Stimulated activated naive B cell treated with anti-CD40 and anti-IgM and Interleukin-4, amounts not matched to agents 10 μg/mL and 1 μg/mL and 100 μg/mL, for 72 hours (primary cell): ENCODE data around the gene PARD3.

Experiments
- ATAC-seq, 2 donors: fragments of 150-1000 bp; cut with Tn5 transposase; replicated peaks; 2 replicates each; pipeline ENCODE4 v1.10.0; 2021; ENCODE audit warnings: moderate library complexity in 1 of 2
- DNase-seq: peaks from one replicate; pipeline ENCODE4 v3.0.0; 2021
- H3K27ac Mint-ChIP-seq: one replicate; pipeline ENCODE4 v1.8.0; 2022; ENCODE audit warnings: mild to moderate bottlenecking, mixed read lengths
- H3K27me3 Mint-ChIP-seq, 2 donors: one replicate each; pipeline ENCODE4 v1.8.0; 2022; ENCODE audit warnings: mixed read lengths in 2 of 2
- H3K36me3 Mint-ChIP-seq, 2 donors: one replicate each; pipeline ENCODE4 v1.8.0; 2022; ENCODE audit warnings: mixed read lengths in 2 of 2, mild to moderate bottlenecking in 1 of 2
- H3K4me1 Mint-ChIP-seq, 2 donors: one replicate each; pipeline ENCODE4 v1.8.0; 2022; ENCODE audit warnings: mixed read lengths in 2 of 2, mild to moderate bottlenecking in 1 of 2
- H3K4me3 Mint-ChIP-seq, 2 donors: one replicate each; pipeline ENCODE4 v1.8.0; 2022; ENCODE audit warnings: mild to moderate bottlenecking in 2 of 2, mixed read lengths in 2 of 2, moderate library complexity in 1 of 2
- H3K9me3 Mint-ChIP-seq, 2 donors: one replicate each; pipeline ENCODE4 v1.8.0; 2022; ENCODE audit warnings: mixed read lengths in 2 of 2, mild to moderate bottlenecking in 1 of 2

The PARD3 gene

DNA sequence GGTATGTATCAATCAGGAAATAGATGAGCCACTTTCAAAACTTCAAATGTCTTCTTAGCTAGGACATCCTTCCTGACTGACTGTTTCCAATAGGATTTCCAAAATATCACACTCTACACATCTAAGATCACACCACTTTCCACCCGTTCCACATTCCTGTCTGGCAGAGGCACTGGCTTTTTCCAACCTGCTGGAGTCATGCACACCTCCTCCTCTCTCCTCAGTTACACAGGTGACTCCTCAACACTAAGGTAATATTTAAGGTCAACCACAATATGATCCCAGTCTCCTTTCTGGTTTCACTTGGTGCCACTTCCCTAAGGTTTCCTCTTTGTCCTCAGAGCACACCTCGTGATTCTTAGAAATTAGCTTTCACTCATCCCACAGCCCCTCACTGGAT lies 196.5 kb downstream of the PARD3 start:
- Mint-ChIP-seq H3K9me3 (no peaks in the 10 kb centered on the region), H3K36me3 (no peaks in the 10 kb centered on the region), H3K4me1 (no peaks in the 10 kb centered on the region), H3K4me3 (no peak overlapping the region), H3K27ac (no peak overlapping the region), H3K27me3 (no peaks in the 10 kb centered on the region)
- ATAC-seq = no peak
- no peak for DNase-seq

- no peak overlapping the region for H3K4me3 Mint-ChIP-seq
- H3K4me1 Mint-ChIP-seq = no peaks in the 10 kb centered on the region
- no peaks in the 10 kb centered on the region for H3K27me3 Mint-ChIP-seq
- no peak overlapping the region for H3K27ac Mint-ChIP-seq
- ATAC-seq = no peak
- DNase-seq = no peak
- H3K36me3 Mint-ChIP-seq = no peaks in the 10 kb centered on the region
- no peaks in the 10 kb centered on the region for H3K9me3 Mint-ChIP-seq
These were observed 199.3 kb downstream of the PARD3 start for GRCh38 chr10:34615770-34616169.

DNA sequence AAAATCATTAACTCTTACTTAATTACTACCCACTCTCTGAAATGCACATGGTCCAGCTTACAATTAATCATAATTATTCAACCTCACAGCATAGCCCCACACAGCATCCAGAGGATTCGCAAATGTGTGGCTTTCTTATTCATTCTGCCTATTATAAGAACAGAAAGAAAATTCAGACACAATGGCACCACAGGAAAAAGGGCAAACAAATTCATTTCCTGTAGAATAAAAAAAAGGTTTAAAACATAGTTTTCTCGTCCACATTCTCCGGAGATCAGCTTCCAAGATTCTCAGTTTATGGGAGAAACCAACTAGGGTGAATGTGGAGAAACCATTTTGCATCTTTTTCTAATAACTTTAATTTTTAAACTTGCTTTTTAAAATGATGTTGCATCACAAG lies 201.6 kb downstream of the PARD3 start:
- no peaks in the 10 kb centered on the region for H3K4me1 Mint-ChIP-seq
- no peaks in the 10 kb centered on the region for H3K27me3 Mint-ChIP-seq
- no peak overlapping the region for H3K27ac Mint-ChIP-seq
- no peak for DNase-seq
- no peak for ATAC-seq
- H3K36me3 Mint-ChIP-seq = no peaks in the 10 kb centered on the region
- H3K9me3 Mint-ChIP-seq = no peaks in the 10 kb centered on the region
- no peak overlapping the region for H3K4me3 Mint-ChIP-seq

- H3K27ac Mint-ChIP-seq = no peak overlapping the region
- H3K4me1 Mint-ChIP-seq = no peaks in the 10 kb centered on the region
- H3K27me3 Mint-ChIP-seq = no peaks in the 10 kb centered on the region
- no peak for DNase-seq
- no peak for ATAC-seq
- H3K36me3 Mint-ChIP-seq = no peaks in the 10 kb centered on the region
- no peaks in the 10 kb centered on the region for H3K9me3 Mint-ChIP-seq
- no peak overlapping the region for H3K4me3 Mint-ChIP-seq
These were observed 202.2 kb downstream of the PARD3 start for GRCh38 chr10:34612938-34613337.

DNA sequence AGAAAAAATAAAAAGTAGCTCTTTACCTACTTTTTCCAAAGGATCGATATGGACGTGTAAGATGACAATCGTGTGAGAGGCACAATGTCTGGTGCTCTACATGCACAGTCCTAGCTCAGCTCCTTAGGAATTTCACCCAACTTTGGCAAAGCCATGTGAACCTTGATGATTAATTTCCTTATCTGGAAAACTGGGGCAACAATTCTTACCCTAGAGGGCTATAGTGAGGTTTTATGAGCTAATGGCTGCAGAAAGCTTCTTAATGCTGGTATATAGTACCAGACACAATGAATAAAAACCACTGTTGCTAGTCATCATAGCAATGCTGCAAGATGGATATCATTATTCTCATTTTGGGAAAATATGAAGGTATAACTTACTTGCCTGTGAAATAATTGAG lies 202.7 kb downstream of the PARD3 start:
- H3K27ac Mint-ChIP-seq = no peak overlapping the region
- no peaks in the 10 kb centered on the region for H3K27me3 Mint-ChIP-seq
- no peaks in the 10 kb centered on the region for H3K4me1 Mint-ChIP-seq
- no peaks in the 10 kb centered on the region for H3K9me3 Mint-ChIP-seq
- DNase-seq (no peak), ATAC-seq (no peak)
- H3K36me3 Mint-ChIP-seq = no peaks in the 10 kb centered on the region
- H3K4me3 Mint-ChIP-seq = no peak overlapping the region

DNA sequence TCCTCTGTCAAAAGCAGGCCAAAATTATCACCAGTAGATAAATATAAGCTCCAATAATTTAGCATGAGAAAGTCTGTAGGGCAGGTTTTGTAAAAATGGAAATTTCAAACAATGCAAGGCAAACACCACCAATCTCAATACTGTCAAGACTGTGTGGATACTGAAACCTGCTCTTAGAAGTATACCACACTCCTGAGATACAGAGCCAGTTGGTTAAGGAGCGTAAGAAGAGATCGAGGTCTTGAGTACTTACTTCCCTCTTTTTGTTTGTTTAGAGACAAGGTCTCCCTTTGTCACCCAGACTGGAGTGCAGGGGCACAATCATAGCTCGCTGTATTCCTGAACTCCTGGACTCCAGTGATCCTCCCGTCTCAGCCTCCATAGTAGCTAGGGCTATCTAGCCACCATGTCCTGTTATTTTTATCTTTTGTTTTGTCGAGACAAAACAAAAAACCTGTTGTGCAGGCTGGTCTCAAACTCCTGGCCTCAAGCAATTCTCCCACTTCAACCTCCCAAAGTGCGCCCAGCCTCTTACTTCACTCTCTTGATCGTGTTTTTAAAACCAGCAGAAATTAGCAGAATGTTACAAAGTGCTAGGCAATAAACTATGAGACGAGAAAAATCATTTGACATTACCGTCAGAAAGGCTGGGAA lies 205.7 kb downstream of the PARD3 start:
- Mint-ChIP-seq H3K9me3 (no peaks in the 10 kb centered on the region), H3K4me3 (no peak overlapping the region), H3K4me1 (no peaks in the 10 kb centered on the region), H3K36me3 (no peaks in the 10 kb centered on the region), H3K27ac (no peak overlapping the region), H3K27me3 (no peaks in the 10 kb centered on the region)
- no peak for ATAC-seq
- DNase-seq = no peak

- Mint-ChIP-seq H3K4me3 (no peak overlapping the region), H3K9me3 (no peaks in the 10 kb centered on the region), H3K36me3 (no peaks in the 10 kb centered on the region), H3K4me1 (no peaks in the 10 kb centered on the region), H3K27me3 (no peaks in the 10 kb centered on the region), H3K27ac (no peak overlapping the region)
- ATAC-seq (no peak), DNase-seq (no peak)
These were observed 207.2 kb downstream of the PARD3 start for GRCh38 chr10:34607894-34608293.

DNA sequence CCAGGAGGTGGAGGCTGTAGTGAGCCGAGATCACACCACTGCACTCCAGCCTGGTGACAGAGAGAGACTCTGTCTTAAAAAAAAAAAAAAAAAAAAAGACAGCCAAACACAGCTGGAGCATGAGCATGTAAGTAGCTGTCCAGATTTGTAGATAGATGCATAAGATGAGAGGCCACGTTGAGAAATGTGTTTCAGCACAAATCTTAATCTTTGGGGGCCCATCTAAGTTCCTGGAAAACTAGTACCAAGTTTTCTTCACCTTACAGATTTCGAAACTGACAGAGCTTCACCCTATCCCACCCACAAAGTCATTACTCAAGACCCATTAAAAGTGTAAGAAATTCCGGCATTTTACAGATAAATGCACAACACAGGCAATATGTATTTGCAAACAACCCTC lies 208.2 kb downstream of the PARD3 start:
- no peaks in the 10 kb centered on the region for H3K27me3 Mint-ChIP-seq
- H3K4me1 Mint-ChIP-seq = no peaks in the 10 kb centered on the region
- no peaks in the 10 kb centered on the region for H3K9me3 Mint-ChIP-seq
- H3K4me3 Mint-ChIP-seq = no peak overlapping the region
- H3K36me3 Mint-ChIP-seq = no peaks in the 10 kb centered on the region
- no peak for ATAC-seq
- no peak for DNase-seq
- H3K27ac Mint-ChIP-seq = no peak overlapping the region

GRCh38 chr10:34602478-34602877 lies 212.6 kb downstream of the PARD3 start:
- no peak for ATAC-seq
- no peak for DNase-seq
- Mint-ChIP-seq H3K4me3 (no peak overlapping the region), H3K4me1 (no peaks in the 10 kb centered on the region), H3K36me3 (no peaks in the 10 kb centered on the region), H3K9me3 (no peaks in the 10 kb centered on the region), H3K27me3 (no peaks in the 10 kb centered on the region), H3K27ac (no peak overlapping the region)

DNA sequence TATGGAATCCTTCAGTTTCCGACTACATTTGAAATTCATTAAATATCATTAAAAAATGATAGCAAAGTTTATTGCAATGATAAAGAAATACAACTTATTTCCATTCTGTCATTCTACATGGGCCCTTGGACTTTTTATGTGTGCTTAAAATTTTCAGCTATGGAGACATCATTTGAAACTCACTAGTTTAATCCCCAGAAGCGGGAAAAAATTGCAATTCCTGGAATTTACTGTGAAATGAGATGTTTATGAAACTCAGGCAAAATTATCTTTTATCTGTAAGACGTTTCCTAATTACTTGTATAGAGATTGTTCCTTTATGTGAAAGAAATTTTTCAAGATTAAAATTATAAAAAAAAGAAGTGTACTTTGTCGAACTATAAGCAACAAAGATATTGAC lies 213.4 kb downstream of the PARD3 start:
- Mint-ChIP-seq H3K27me3 (no peaks in the 10 kb centered on the region), H3K4me3 (no peak overlapping the region), H3K27ac (no peak overlapping the region), H3K36me3 (no peaks in the 10 kb centered on the region), H3K9me3 (no peaks in the 10 kb centered on the region), H3K4me1 (no peaks in the 10 kb centered on the region)
- DNase-seq (no peak), ATAC-seq (no peak)

DNA sequence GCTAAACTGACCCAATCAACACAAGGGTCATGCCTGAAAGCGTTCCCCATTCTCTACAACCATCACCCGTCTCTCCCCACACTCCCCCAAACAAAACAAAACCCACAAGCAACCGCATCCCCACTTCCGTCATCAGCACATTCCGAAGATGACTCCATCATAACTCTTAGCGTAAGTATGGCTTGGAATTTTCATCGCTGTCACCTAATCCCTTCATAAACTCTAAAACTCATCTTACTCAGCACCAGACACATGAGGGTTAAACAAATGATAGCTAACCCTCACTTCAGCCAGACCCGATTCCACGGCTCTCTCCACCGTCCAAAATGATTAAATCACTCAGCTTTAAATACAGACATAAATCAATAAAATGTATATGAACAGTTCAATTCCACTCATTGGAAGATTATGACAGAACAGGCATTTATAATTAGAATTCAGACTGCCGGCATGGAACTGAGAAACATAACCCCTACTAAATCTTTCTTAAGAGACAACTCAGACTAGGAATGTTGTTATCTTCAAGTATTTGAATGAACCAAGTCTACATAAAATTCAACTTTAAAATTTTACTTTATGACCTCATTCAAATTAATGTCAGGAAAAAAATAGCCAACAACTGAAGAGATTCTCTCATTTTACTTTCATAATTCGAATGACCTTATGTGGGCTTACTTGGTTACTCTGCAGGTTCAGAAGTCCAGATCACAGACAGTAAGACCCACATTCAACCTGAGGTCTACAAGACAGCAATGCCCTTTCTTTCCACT lies 215.9 kb downstream of the PARD3 start:
- ATAC-seq (no peak), DNase-seq (no peak)
- no peak overlapping the region for H3K27ac Mint-ChIP-seq
- H3K4me1 Mint-ChIP-seq = no peaks in the 10 kb centered on the region
- H3K27me3 Mint-ChIP-seq = no peaks in the 10 kb centered on the region
- no peaks in the 10 kb centered on the region for H3K36me3 Mint-ChIP-seq
- peaks cover 0 to 2% of the 10 kb centered on the region in 2 donors for H3K9me3 Mint-ChIP-seq
- H3K4me3 Mint-ChIP-seq = no peak overlapping the region

- DNase-seq (no peak), ATAC-seq (no peak)
- Mint-ChIP-seq H3K4me3 (no peak overlapping the region), H3K4me1 (no peaks in the 10 kb centered on the region), H3K27me3 (no peaks in the 10 kb centered on the region), H3K36me3 (no peaks in the 10 kb centered on the region), H3K27ac (no peak overlapping the region), H3K9me3 (peaks cover 0 to 2% of the 10 kb centered on the region in 2 donors)
These were observed 218.7 kb downstream of the PARD3 start for GRCh38 chr10:34596351-34596750.

DNA sequence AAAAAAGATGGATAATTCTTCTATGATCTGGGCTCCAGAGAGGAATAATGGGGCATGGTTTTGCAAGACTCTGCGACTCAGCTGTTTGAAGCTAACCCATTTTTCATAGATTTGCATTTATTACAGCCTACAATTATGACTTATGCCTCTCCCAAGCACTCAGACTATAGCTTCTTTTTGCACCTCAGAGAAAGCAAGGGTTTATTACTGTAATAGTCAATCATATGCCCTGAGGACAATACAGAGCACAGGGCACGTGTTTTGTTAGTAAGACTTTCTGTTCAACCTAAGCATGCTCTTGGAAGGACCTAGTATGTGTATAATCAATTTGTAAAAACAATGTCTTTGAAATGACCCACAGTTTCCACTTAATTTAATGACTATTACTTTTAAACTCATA lies 221.2 kb downstream of the PARD3 start:
- Mint-ChIP-seq H3K9me3 (peaks cover 0 to 2% of the 10 kb centered on the region in 2 donors), H3K27me3 (no peaks in the 10 kb centered on the region), H3K4me1 (no peaks in the 10 kb centered on the region), H3K4me3 (no peak overlapping the region), H3K36me3 (no peaks in the 10 kb centered on the region), H3K27ac (no peak overlapping the region)
- ATAC-seq (no peak), DNase-seq (no peak)

GRCh38 chr10:34593374-34593890 lies 221.7 kb downstream of the PARD3 start:
- Mint-ChIP-seq H3K27me3 (no peaks in the 10 kb centered on the region), H3K4me1 (no peaks in the 10 kb centered on the region), H3K36me3 (no peaks in the 10 kb centered on the region), H3K4me3 (no peak overlapping the region), H3K27ac (no peak overlapping the region), H3K9me3 (peaks cover 0 to 2% of the 10 kb centered on the region in 2 donors)
- no peak for DNase-seq
- ATAC-seq = no peak

GRCh38 chr10:34590793-34591192 lies 224.3 kb downstream of the PARD3 start:
- no peak for ATAC-seq
- Mint-ChIP-seq H3K4me3 (no peak overlapping the region), H3K9me3 (no peaks in the 10 kb centered on the region)

More at GRCh38 chr10:34590793-34591192, 224.3 kb downstream of the PARD3 start:
- Mint-ChIP-seq H3K27me3 (no peaks in the 10 kb centered on the region), H3K27ac (no peak overlapping the region), H3K4me1 (no peaks in the 10 kb centered on the region), H3K36me3 (no peaks in the 10 kb centered on the region)
- no peak for DNase-seq
